OCI-LY7 (cell line): Measurements from ENCODE around the gene LRRFIP2.

Experiments used
- EZH2phosphoT487 ChIP-seq: fragments of 200-600 bp; sonication (generic); IDR thresholded peaks from 2 replicates; pipeline ENCODE4 v1.6.1; 2018; ENCODE audit warnings: low read depth, borderline replicate concordance, mild to moderate bottlenecking, mixed run types, antibody characterized with exemption, low read length, moderate library complexity, mixed read lengths
- TF ChIP-seq, protein P1 (sequence below): fragments of 200-600 bp; sonication (generic); conservative IDR thresholded peaks from 2 replicates; pipeline ENCODE4 v1.5.1; 2014; ENCODE audit warnings: mild to moderate bottlenecking, antibody characterized with exemption, low read length, moderate library complexity, mixed read lengths

DNA sequence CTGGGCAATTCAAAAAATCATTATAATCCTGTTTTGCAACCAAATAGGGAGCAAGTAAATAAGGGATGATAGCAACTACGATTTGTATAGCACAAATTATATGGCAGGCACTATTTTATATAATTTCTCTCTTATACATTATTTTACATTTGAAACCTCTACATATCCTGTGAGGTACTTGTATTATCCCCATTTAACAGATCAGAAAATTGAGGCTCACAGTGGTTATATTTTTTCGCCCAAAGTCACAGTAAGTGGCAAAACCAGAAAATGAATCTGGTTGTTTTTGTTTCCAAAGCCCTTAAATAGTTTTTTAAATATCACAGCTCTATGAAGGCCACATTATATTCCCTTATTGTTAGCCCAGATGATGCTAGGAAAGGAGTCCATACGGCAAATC, 106.8 kb downstream of the LRRFIP2 start:
- TF ChIP-seq, protein P1, sequence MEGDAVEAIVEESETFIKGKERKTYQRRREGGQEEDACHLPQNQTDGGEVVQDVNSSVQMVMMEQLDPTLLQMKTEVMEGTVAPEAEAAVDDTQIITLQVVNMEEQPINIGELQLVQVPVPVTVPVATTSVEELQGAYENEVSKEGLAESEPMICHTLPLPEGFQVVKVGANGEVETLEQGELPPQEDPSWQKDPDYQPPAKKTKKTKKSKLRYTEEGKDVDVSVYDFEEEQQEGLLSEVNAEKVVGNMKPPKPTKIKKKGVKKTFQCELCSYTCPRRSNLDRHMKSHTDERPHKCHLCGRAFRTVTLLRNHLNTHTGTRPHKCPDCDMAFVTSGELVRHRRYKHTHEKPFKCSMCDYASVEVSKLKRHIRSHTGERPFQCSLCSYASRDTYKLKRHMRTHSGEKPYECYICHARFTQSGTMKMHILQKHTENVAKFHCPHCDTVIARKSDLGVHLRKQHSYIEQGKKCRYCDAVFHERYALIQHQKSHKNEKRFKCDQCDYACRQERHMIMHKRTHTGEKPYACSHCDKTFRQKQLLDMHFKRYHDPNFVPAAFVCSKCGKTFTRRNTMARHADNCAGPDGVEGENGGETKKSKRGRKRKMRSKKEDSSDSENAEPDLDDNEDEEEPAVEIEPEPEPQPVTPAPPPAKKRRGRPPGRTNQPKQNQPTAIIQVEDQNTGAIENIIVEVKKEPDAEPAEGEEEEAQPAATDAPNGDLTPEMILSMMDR, result no peak
- TF ChIP-seq EZH2phosphoT487, result no peak
